ENCODE results near the gene KCNMA1.

KCNMA1 gene

GRCh38 chr10:76864922-76865321 is 772.7 kb downstream of the KCNMA1 start:
- no peak for DNase-seq (ENCODE audit: low read depth)
- H3K4me3 ChIP-seq (ENCODE audit: low read depth, low read length): no peak overlapping the region
- TF ChIP-seq CTCF (IDR thresholded peaks at IDR 0.05; ENCODE audit: insufficient read depth, low read depth, low read length, missing control alignments): no peak

- DNase-seq (ENCODE audit: low read depth): no peak
- TF ChIP-seq CTCF (IDR thresholded peaks at IDR 0.05; ENCODE audit: insufficient read depth, low read depth, low read length, missing control alignments): no peak
- no peak overlapping the region for H3K4me3 ChIP-seq (ENCODE audit: low read depth, low read length)
Observed at GRCh38 chr10:76858721-76859120, 778.9 kb downstream of the KCNMA1 start.

- no peak for TF ChIP-seq CTCF (IDR thresholded peaks at IDR 0.05; ENCODE audit: insufficient read depth, low read depth, low read length, missing control alignments)
- no peak for DNase-seq (ENCODE audit: low read depth)
- H3K4me3 ChIP-seq (ENCODE audit: low read depth, low read length): no peak overlapping the region
Observed at GRCh38 chr10:76840802-76841201, 796.8 kb downstream of the KCNMA1 start.

- no peak for TF ChIP-seq CTCF (IDR thresholded peaks at IDR 0.05; ENCODE audit: insufficient read depth, low read depth, low read length, missing control alignments)
- DNase-seq (ENCODE audit: low read depth): no peak
Observed at GRCh38 chr10:76839276-76839675, 798.3 kb downstream of the KCNMA1 start.

DNA sequence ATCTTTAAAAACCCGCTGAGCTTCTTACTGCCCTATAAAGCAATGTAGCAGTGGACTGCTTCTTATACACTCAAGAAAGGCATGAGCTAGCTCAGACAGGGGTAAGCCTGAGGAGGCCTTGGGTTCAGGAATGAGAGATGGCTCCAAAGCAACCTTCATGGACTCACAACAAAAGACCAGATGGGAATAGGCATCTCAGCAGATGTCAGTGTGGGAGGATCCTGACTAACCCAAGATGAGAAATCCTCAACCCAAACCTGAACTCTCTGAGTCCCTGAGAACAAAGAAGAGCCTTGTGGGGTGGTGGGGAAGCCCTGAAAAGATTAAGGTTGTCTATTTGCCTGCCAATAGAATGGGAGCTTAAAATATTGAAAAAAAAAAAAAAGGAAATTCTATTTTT is 807.4 kb downstream of the KCNMA1 start:
- no peak for DNase-seq (ENCODE audit: low read depth)

More at GRCh38 chr10:76839276-76839675, 798.3 kb downstream of the KCNMA1 start:
- no peak overlapping the region for H3K4me3 ChIP-seq (ENCODE audit: low read depth, low read length)

GRCh38 chr10:76829724-76830123 is 807.9 kb downstream of the KCNMA1 start:
- H3K4me3 ChIP-seq (ENCODE audit: low read depth, low read length): no peak overlapping the region
- no peak for TF ChIP-seq CTCF (IDR thresholded peaks at IDR 0.05; ENCODE audit: insufficient read depth, low read depth, low read length, missing control alignments)
- no peak for DNase-seq (ENCODE audit: low read depth)

More for the DNA sequence above, 807.4 kb downstream of the KCNMA1 start:
- no peak overlapping the region for H3K4me3 ChIP-seq (ENCODE audit: low read depth, low read length)
- TF ChIP-seq CTCF (IDR thresholded peaks at IDR 0.05; ENCODE audit: insufficient read depth, low read depth, low read length, missing control alignments): no peak

Data from GM12865 (cell line).